ENCODE measurements around the gene ADRA2C.

- TF ChIP-seq CTCF (conservative IDR thresholded peaks at IDR 0.05; ENCODE audit: low read depth in 2 of 2) (no peak), POLR2AphosphoS5 (IDR thresholded peaks at IDR 0.05; ENCODE audit: low read depth) (no peak), EZH2 (IDR thresholded peaks at IDR 0.05; ENCODE audit: low read depth, unreplicated experiment) (no peak), JUNB (IDR thresholded peaks at IDR 0.05; ENCODE audit: unreplicated experiment) (no peak), EZH2phosphoT487 (IDR thresholded peaks at IDR 0.05; ENCODE audit: unreplicated experiment) (no peak), ETS1 (IDR thresholded peaks at IDR 0.05) (no peak), NANOG (IDR thresholded peaks at IDR 0.05; ENCODE audit: borderline replicate concordance) (no peak), ZNF462 (CRISPR knock-in tag; IDR thresholded peaks at IDR 0.05) (no peak), REST (IDR thresholded peaks at IDR 0.05; ENCODE audit: unreplicated experiment) (no peak), CREB1 (CRISPR knock-in tag; IDR thresholded peaks at IDR 0.05; ENCODE audit: low read depth) (no peak), ZNF331 (CRISPR knock-in tag; IDR thresholded peaks at IDR 0.05; ENCODE audit: low read depth) (no peak)
Observed at GRCh38 chr4:3739577-3739976, 26.6 kb upstream of the ADRA2C start.

Measured in GM23338 (cell line).